ENCODE measurements around the gene FOXP4. TPM values are rescaled to one million over a fixed set of nuclear protein-coding genes. Genes with fewer than 3 reads are reported as not detected.

Gene FOXP4
- total RNA-seq, 1 donor from 2014 or later = 41.9 TPM

DNA sequence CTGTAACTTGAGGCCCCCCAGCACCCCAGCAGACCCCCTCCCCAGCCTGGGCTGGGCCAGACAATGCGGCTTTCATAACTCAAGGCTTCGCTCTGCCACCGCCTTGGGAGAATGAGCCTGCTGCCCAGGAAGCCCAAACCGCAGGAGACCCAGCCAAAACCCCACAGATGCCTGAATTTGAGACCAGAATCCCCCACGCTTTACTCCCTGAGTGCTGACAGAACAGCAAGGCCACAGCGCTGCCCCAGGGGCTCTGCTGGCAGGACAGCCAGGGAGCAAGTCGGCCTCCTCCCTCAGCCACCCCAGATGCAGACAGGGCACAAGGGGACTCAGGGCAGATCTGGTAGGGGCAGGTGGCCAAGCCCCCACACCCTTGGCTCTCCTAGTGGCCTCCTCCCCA is 94.2 kb downstream of the FOXP4 start:
- peaks cover 65% of the 10 kb centered on the region for H4K20me1 ChIP-seq (ENCODE audit: insufficient read depth, low read length)
- H3K27ac Mint-ChIP-seq (ENCODE audit: unreplicated experiment) = peak overlapping the region; percentile 96
- peaks cover 35% of the 10 kb centered on the region for H3K79me2 ChIP-seq (ENCODE audit: insufficient read depth, low read length)
- H3K9me3 ChIP-seq (ENCODE audit: insufficient read depth, low read depth, low read length) = no peaks in the 10 kb centered on the region
- no peak overlapping the region for H3K4me3 ChIP-seq (ENCODE audit: insufficient read depth, low read depth, low read length)
- H3K27me3 ChIP-seq (ENCODE audit: insufficient read depth, low read length) = no peaks in the 10 kb centered on the region
- TF ChIP-seq, protein P1, sequence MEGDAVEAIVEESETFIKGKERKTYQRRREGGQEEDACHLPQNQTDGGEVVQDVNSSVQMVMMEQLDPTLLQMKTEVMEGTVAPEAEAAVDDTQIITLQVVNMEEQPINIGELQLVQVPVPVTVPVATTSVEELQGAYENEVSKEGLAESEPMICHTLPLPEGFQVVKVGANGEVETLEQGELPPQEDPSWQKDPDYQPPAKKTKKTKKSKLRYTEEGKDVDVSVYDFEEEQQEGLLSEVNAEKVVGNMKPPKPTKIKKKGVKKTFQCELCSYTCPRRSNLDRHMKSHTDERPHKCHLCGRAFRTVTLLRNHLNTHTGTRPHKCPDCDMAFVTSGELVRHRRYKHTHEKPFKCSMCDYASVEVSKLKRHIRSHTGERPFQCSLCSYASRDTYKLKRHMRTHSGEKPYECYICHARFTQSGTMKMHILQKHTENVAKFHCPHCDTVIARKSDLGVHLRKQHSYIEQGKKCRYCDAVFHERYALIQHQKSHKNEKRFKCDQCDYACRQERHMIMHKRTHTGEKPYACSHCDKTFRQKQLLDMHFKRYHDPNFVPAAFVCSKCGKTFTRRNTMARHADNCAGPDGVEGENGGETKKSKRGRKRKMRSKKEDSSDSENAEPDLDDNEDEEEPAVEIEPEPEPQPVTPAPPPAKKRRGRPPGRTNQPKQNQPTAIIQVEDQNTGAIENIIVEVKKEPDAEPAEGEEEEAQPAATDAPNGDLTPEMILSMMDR (IDR thresholded peaks at IDR 0.05; ENCODE audit: insufficient read depth, low read depth, low read length) = no peak
- TF ChIP-seq EZH2 (IDR thresholded peaks at IDR 0.05; ENCODE audit: insufficient read depth, low read length) = no peak
- H3K27ac ChIP-seq (ENCODE audit: low read depth, low read length) = no peak overlapping the region
- peaks cover 27% of the 10 kb centered on the region for H3K4me1 ChIP-seq (ENCODE audit: insufficient read depth, low read length)
- peak overlapping the region; percentile 96 for H3K4me3 Mint-ChIP-seq (ENCODE audit: unreplicated experiment)
- H3K36me3 ChIP-seq (ENCODE audit: insufficient read depth, low read length) = no peaks in the 10 kb centered on the region
- H3K4me1 Mint-ChIP-seq (ENCODE audit: low read depth, unreplicated experiment) = peaks cover 59% of the 10 kb centered on the region
- peak overlapping the region; percentile 98 for H3K4me2 ChIP-seq (ENCODE audit: low read length)
- FAIRE-seq (no peak), DNase-seq (ENCODE audit: low read depth) (peak; percentile 59)
- H2AFZ ChIP-seq (ENCODE audit: low read depth, low read length) = no peak overlapping the region
- H3K9ac ChIP-seq (ENCODE audit: low read length) = no peak overlapping the region
- no peaks in the 10 kb centered on the region for H3K27me3 Mint-ChIP-seq (ENCODE audit: low read depth, unreplicated experiment)
- peaks cover 20% of the 10 kb centered on the region for H3K36me3 Mint-ChIP-seq (ENCODE audit: low read depth, unreplicated experiment)
- no peaks in the 10 kb centered on the region for H3K9me3 Mint-ChIP-seq (ENCODE audit: unreplicated experiment)

DNA sequence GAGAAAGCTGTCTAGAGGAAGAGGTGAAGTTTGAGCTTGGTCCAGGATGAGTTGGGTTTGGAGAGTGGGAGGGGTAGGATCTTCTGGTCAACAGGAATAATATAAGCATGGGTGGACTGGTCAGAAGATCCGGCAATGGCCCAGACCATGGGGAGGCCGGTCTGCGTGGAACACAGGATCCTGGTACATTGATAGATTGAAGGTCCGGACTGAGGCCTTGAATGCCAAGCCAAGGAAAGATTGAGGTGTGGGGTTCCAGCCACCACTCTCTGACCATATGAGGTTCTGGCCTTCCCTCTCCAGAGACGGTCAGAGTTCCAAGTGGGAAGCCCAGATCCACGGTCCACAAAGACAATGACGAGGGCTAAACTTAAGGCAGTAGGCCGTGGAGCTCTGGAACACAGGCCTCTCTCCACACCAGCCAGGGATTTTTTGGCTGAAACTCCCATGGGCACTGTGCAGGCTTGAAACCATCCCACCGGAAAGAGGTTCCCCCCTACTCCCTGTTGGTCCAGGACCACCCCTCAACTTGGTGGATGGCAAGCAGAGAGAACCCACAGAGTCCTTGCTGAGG is 95.3 kb downstream of the FOXP4 start:
- H3K27ac Mint-ChIP-seq (ENCODE audit: unreplicated experiment) = peak overlapping the region; percentile 58
- Histone ChIP-seq H4K20me1 (ENCODE audit: insufficient read depth, low read length) (peaks cover 75% of the 10 kb centered on the region), H3K36me3 (ENCODE audit: insufficient read depth, low read length) (peaks cover 3% of the 10 kb centered on the region), H3K4me1 (ENCODE audit: insufficient read depth, low read length) (peaks cover 24% of the 10 kb centered on the region), H3K4me3 (ENCODE audit: insufficient read depth, low read depth, low read length) (no peak overlapping the region), H3K27ac (ENCODE audit: low read depth, low read length) (no peak overlapping the region), H2AFZ (ENCODE audit: low read depth, low read length) (no peak overlapping the region), H3K9me3 (ENCODE audit: insufficient read depth, low read depth, low read length) (no peaks in the 10 kb centered on the region), H3K4me2 (ENCODE audit: low read length) (no peak overlapping the region), H3K79me2 (ENCODE audit: insufficient read depth, low read length) (peaks cover 35% of the 10 kb centered on the region), H3K27me3 (ENCODE audit: insufficient read depth, low read length) (no peaks in the 10 kb centered on the region), H3K9ac (ENCODE audit: low read length) (no peak overlapping the region)
- H3K36me3 Mint-ChIP-seq (ENCODE audit: low read depth, unreplicated experiment) = peaks cover 24% of the 10 kb centered on the region
- no peak for FAIRE-seq
- TF ChIP-seq, protein P1 (IDR thresholded peaks at IDR 0.05; ENCODE audit: insufficient read depth, low read depth, low read length) = no peak
- TF ChIP-seq EZH2 (IDR thresholded peaks at IDR 0.05; ENCODE audit: insufficient read depth, low read length) = no peak
- H3K4me3 Mint-ChIP-seq (ENCODE audit: unreplicated experiment) = peak overlapping the region; percentile 73
- H3K27me3 Mint-ChIP-seq (ENCODE audit: low read depth, unreplicated experiment) = no peaks in the 10 kb centered on the region
- H3K9me3 Mint-ChIP-seq (ENCODE audit: unreplicated experiment) = no peaks in the 10 kb centered on the region
- DNase-seq (ENCODE audit: low read depth) = no peak
- peaks cover 63% of the 10 kb centered on the region for H3K4me1 Mint-ChIP-seq (ENCODE audit: low read depth, unreplicated experiment)

Measured in astrocyte (in vitro differentiated cells and primary cell).